GM12801 (cell line): ENCODE measurements around the gene PEX3.

Experiments used
- TF ChIP-seq, protein P1 (sequence below): IDR thresholded peaks from one replicate; pipeline ENCODE4 v1.5.1; 2011; ENCODE audit warnings: control low read depth; ENCODE audit not compliant: insufficient read length; ENCODE audit errors: extremely low read depth

Gene PEX3

DNA sequence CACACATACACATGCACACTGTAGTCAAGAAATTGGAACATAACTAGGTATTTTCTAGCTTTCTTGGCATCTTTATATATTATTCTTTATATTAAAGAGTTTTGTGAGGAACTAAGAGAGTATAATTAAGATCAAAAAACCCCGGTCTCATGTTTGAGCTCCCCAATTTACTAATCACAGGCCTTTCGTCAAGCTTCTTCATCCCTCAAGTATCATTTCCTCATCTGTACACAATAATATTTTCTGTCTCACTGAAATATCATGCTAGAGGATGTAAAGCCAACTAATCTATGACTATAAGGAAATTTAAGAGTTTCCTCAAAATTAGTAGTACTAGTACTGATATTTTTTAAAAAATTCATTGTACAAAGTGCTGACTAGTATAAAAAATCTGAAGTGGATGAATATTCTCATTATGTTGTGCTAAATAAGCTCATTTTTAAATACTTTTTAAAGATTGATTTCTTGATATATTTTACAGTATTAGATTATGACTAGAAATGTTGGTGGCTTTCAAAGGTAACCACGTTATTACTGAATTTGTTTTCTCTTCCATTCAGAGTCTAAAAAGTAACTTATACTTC is 28.0 kb downstream of the PEX3 start:
- TF ChIP-seq, protein P1, sequence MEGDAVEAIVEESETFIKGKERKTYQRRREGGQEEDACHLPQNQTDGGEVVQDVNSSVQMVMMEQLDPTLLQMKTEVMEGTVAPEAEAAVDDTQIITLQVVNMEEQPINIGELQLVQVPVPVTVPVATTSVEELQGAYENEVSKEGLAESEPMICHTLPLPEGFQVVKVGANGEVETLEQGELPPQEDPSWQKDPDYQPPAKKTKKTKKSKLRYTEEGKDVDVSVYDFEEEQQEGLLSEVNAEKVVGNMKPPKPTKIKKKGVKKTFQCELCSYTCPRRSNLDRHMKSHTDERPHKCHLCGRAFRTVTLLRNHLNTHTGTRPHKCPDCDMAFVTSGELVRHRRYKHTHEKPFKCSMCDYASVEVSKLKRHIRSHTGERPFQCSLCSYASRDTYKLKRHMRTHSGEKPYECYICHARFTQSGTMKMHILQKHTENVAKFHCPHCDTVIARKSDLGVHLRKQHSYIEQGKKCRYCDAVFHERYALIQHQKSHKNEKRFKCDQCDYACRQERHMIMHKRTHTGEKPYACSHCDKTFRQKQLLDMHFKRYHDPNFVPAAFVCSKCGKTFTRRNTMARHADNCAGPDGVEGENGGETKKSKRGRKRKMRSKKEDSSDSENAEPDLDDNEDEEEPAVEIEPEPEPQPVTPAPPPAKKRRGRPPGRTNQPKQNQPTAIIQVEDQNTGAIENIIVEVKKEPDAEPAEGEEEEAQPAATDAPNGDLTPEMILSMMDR: no peak

DNA sequence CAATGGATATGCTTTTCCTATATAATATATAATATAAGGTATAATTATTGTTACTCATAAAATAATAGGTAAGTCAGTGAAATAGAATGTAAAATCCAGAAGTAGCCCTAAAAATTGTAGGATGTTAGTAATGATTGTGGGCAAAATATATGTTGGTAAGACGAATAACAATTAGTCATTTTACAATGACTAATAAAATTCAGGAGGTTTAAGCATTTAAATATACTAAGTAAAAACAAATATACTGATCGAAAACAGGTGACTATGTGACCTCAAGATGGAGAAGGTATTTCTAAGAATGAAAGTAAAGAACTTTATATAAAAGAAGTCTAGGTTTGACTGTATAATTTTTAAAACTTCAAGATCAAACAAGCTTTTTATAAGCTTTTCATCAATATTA is 32.0 kb downstream of the PEX3 start:
- TF ChIP-seq, protein P1: no peak

DNA sequence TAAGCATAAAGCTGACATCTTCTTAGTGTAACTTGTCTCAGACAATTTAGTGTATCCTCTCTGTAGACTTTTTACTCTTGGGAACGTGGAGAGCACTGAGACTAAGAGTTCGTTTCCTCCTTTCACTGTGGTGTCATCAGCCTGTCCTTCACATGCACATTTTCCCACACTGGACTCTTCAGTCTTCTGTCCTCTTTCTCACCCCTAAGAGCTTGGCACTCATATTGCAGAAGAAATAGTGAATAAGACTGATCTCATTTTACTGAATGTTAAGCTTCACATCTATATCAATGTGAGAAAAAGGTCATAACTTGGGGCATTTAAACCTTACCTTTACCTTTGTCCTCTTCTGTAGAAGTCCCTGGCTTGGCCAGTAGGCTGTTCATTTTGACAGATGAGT is 35.4 kb downstream of the PEX3 start:
- TF ChIP-seq, protein P1: no peak

DNA sequence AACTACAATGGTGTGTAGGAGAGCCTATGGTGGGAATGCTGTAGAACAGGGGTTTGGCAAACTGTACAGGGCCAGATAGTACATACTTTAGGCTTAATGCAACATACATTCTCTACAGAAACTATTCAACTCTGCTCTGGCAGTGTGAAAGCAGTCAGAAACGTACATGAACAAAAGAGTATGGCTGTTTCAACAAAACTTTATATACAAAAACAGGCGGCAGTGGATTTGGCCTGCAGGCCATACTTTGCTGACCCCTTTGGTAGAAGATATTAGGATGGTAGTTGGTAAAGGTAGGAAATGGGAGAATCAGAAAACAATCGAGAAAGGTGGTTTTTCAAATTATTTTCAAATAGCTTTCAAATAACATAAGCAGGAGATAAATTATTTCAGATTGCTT is 36.1 kb downstream of the PEX3 start:
- TF ChIP-seq, protein P1: no peak

DNA sequence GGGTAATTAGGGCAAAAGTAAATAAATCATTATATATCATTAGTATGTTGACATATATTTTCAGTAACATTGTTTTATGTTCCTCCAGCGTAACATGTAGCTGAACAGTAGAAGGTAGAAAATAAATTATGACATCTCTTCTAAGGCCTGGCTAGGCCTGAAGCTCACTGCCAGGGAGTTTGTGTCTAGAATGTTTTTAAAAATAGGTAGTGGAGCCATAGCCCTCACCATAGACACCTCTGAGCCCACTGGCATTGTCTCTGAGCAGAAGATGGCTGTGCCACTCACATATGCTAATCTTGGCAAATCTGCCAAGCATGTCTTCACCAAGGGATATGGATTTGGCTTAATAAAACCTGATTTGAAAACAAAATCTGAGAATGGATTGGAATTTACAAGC is 39.6 kb downstream of the PEX3 start:
- TF ChIP-seq, protein P1: no peak

DNA sequence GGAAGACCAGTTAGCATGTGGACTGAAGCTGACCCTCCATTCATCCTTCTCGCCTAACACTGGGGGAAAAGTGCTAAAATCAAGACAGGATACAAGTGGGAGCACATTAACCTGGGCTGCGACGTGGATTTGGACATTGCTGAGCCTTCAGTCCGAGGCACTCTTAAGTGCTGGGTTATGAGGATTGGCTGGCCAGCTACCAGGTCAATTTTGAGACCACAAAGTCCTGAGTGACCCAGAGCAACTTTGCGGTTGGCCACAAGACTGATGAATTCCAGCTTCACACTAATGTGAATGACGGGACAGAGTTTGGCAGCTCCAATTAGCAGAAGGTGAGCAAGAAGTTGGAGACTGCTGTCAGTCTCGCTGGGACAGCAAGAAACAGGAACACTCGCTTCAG is 40.2 kb downstream of the PEX3 start:
- TF ChIP-seq, protein P1: no peak

DNA sequence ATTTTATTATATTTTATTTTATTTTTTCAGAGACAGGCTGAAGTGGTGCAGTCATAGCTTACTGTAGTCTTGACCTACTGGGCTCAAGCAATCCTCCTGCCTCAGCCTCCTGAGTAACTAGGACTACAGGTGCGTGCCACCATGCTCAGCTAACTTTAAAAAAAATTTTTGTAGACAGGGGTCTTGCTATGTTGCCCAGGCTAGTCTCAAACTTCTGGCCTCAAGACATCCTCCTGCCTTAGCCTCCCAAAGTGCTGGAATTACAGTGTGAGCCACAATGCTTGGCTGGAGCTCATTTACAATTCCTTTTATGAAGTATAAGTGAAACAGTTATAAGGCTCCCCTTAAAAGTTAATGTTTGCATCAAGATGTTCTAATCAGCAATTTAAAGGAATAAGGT is 46.4 kb downstream of the PEX3 start:
- TF ChIP-seq, protein P1: no peak
